GM11168 (cell line): ENCODE data around the gene DAZAP1.

Experiments
- in situ Hi-C: fragments of 300-500 bp; cut with MboI; formaldehyde crosslinking; loops from one replicate; pipeline ENCODE4 v1.12.0; 2022; ENCODE audit warnings: low sequenced_read_pairs; ENCODE audit not compliant: unreplicated experiment

Gene DAZAP1

DNA sequence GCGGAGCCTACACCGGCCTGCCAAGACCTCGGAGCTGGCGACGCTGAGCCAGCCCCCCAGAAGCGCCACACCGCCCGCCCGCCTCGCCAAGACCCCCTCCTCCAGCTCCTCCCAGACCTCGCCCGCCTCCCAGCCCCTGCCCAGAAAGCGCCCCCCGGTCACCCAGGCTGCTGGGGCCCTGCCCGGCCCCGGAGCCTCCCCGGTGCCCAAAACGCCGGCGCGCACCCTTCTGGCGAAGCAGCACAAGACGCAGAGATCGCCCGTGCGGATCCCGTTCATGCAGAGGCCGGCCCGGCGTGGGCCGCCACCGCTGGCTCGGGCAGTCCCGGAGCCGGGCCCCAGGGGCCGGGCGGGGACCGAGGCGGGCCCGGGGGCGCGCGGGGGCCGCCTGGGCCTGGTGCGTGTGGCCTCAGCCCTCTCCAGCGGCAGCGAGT, 61.5 kb downstream of the DAZAP1 start:
- in situ Hi-C loops: no loop called here

- in situ Hi-C loops: no loop called here
These were observed 62.1 kb downstream of the DAZAP1 start for GRCh38 chr19:1469255-1470054.

DNA sequence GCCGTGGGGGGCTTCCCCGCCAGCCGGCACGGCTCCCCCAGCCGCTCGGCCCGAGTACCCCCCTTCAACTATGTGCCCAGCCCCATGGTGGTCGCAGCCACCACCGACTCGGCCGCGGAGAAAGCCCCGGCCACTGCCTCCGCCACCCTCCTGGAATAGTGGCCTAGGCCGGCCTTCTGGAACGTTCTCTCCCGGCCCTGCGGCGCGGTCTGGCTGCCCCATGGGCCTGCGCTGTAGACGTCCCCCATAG, 62.6 kb downstream of the DAZAP1 start:
- in situ Hi-C loops: no loop called here

DNA sequence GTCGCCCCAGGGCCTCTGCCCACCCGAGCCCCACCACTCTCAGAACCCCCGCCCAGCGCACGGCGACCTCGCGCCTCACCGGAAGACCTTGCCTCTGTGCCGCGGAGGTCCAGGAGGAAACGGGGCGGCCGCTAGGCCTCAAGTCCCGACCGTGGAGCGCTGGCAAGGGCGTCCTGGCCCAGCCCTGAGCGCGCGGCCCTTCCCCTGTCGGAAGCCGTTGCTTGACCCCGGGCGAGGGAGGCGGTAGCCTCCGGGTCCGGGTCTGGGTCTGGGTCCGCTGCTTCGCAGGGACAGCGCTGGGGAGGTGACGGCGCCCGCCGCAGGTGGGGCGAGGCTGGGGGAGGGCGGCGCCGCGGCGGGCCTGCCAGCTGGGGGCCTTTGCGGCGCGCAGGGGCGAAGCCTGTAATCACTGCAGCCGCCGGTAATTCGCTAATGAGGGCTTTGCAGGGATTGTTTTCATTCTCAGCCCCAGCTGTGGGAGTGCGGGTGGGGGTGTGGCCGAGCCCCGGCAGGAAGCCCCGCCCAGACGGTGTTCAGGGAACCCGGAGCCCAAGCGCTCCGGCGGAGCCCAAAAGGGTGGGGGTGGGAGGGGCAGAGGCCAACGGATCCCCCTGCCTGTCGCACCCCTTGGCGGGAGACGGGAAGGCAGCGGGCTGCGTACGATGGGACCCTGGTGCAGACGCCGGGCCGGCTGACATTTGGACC, 63.1 kb downstream of the DAZAP1 start:
- in situ Hi-C loops: no loop called here

DNA sequence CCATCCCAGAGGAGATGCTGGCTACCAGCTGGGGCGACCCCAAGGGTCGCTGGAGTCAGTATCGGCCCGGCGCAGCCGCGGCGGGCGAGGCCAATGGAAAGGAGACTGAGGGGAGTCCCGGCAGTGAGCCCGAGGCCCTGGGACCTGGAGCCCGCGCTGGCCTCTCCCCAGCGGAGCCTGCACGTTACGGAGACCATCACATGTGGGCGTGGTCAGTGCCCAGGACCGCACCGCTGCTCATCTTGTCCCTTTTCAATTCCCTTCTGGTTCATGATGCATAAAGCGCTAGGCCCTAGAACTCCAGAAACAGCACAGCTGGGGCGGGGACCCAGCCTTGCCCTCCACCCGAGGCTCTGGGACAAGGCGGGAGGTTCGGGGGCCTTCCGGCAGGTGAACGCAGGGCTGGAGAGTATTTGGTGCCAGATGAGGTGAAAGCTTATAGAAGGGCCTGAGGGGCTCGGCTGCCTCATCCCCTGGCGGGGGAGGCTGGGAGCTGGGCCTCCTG, 63.7 kb downstream of the DAZAP1 start:
- in situ Hi-C loops: no loop called here

DNA sequence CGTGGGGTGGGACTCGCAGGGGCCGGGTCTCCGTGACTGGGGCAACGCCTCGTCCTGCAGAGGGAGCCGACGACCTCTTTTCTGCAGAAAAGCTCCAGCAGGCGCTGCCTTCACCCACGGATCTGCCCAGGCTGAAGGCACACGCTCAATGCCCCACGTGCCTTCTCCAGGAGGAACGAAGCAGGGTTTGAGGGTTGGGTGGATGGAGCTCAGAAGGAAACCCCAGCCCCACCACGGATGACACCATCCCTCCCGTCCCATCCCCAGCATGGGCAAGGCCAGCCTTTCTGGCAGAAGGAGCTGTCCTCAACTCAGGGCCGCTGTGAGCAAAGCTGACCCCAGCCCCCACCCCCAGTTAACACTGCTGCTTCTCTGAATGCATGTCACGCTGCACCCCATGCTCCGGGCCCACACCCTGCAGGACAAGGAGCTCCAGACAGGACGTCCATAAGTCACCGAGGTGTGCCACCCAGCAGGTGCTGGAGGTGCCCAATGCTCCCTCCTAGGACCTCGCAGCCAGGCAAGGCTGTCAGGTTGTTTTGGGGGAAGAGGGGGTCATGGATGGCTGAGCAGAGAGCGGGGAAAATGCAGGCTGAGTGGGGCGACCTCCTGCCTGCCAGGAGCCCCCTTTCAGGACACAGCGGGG, 64.3 kb downstream of the DAZAP1 start:
- in situ Hi-C loops: no loop called here

DNA sequence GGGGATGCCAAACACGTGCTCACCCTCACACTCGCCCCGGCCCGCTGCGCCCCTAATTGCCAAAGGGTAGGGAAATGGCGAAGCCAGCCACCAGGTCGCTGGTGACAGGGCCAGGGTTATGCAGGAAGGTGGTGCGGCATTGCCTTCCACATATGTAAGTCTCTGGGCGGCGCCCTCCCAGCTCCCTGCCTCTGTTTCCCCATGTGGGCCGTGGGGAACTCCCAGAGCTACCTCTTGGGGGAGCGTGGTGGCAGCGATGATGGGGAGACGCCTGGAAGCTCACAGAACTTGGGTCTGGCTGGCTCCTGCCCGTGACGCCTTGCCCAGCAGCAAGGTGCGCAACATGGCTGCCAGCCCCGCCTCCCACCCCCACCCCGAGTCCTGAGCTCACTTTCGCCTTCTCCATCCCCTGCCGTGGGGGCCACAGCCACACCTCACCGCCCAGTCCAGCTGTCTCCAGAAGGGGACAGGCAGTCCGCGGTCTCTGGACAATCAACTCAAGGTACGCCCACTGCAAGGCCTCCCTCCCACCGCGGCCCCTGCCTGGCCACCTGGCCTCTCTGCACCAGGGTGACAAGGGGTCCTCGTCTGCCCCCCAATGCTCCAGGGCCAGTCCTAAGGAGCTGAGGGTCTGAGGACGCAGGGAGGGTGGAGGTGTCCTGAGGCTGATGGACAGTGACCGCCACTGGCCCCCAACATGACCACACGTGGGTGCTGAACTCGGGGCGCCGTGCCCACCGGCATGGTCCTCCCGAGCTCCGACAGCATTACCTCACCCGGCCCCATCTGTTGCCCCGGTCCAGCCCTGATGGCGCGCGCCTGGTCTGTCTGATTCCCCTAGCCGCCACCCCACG, 65.1 kb downstream of the DAZAP1 start:
- in situ Hi-C loops: no loop called here

- in situ Hi-C loops: no loop called here
These were observed 65.9 kb downstream of the DAZAP1 start for GRCh38 chr19:1473085-1473851.

- in situ Hi-C loops: no loop called here
These were observed 66.8 kb downstream of the DAZAP1 start for GRCh38 chr19:1474011-1474764.

- in situ Hi-C loops: loop anchor here (5.0 kb wide), 1 partner anchor 58 kb away; no protein-coding TSS in a partner anchor
These were observed 67.5 kb downstream of the DAZAP1 start for GRCh38 chr19:1474765-1475351.

DNA sequence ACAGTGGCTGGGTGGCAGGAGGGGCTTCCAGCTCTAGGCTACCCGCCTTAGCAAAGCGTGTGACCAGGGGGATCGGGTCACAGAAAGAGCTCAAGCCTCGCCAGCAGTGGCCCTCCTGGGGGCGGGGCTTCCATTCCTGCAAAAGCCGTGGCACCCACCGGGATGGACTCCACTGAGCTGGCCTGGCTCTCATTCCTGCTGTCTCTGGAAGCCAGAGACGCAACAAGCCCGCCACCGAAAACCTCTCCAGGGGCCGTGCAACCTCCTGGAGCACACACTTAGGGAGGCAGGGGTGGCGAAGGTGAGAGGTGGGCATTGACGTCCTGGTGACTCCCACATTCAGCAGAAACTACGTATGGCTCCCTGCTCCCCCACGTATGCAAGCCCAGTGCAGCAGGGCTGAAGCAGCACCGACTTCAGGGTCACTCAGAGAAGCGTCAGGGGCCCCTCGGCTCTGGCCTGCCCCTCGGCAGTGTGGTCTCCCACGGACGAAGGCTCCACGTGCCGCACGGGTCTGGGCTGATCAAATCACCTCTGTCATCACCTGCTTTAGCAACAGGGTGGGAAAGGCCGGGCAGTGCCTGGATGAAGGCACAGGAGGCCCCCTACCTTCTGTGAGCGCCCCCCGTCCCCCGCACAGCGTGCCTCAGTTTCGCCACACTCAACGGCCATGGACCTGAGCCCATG, 68.5 kb downstream of the DAZAP1 start:
- in situ Hi-C loops: loop anchor here (5.0 kb wide), 1 partner anchor 59 kb away; no protein-coding TSS in a partner anchor

- in situ Hi-C loops: loop anchor here (5.0 kb wide), 1 partner anchor 60 kb away; no protein-coding TSS in a partner anchor
These were observed 69.7 kb downstream of the DAZAP1 start for GRCh38 chr19:1477056-1477455.

- in situ Hi-C loops: loop anchor here (5.0 kb wide), 1 partner anchor 62 kb away; no protein-coding TSS in a partner anchor
These were observed 71.7 kb downstream of the DAZAP1 start, which contains the start of gene C19orf25 for GRCh38 chr19:1478934-1479707. Gene C19orf25, minus strand, starts transcription at chr19:1479215. Its CDS starts 312 bp downstream, at chr19:1478903.

GRCh38 chr19:1481224-1481892, 74.0 kb downstream of the DAZAP1 start:
- in situ Hi-C loops: no loop called here

GRCh38 chr19:1481893-1482360, 74.5 kb downstream of the DAZAP1 start:
- in situ Hi-C loops: no loop called here
